GM18867 (cell line): ENCODE results near the gene POLG2.
"Not testable (repeated sequence)": the region's sequence is repeated elsewhere in the genome, so short reads cannot be mapped to it uniquely, and the experiment has no call there.

ENCODE experiments used
- ATAC-seq: cut with Tn5 transposase; IDR thresholded peaks from one replicate; pipeline ENCODE4 v1.9.1; 2021; ENCODE audit warnings: mild to moderate bottlenecking, moderate library complexity; ENCODE audit not compliant: unreplicated experiment

POLG2 gene

DNA sequence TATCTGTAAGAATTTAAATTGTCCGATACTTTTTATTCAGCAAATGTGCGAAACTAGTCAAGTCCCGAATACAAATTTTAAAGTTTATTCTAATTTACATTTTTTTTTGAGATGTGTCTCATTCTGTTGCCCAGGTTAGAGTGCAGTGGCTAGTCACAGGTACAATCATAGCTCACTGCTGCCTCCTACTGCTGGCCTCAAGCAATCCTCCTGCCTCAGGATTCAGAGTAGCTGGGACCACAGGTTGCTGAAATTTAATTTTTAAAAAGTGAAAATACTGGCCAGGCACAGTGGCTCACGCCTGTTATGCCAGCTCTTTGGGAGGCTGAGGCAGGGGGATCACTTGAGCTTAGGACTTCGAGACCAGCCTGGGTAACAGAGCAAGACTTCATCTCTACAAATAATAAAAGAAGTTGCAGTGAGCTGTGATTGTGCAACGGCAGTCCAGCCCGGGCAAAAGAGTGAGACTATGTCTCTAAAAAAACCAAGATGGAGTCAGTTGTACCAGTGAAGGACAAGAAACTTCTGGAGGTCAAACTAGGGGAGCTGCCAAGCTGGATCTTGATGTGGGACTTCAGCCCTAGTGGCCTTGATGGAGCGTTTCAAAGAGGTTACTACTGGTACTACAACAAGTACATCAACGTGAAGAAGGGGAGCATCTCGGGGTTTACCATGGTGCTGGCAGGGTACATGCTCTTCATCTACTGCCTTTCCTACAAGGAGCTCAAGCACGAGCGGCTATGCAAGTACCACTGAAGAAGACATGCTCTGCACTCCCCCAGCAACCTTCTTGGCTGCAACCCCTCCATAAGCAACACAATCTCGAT, 5.6 kb downstream of the POLG2 start:
- ATAC-seq, result no peak

DNA sequence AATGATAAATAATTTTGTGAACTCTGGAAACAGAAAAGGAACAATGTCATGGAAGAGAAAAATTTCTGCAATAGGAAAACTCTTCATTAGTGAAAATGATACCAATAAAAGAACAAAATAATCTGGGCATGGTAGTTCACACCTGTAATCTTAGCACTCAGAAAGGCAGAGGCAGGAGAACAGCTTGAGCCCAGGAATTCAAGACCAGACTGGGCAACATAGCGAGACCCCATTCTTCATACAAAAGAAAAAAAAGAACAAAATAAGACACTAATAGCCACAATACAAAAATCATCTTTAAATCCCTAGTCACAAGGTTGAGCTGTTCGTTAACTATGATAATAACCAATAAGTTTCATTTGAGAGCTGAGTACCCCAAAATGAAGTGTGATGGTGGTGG, 8.6 kb downstream of the POLG2 start:
- ATAC-seq, result no peak

DNA sequence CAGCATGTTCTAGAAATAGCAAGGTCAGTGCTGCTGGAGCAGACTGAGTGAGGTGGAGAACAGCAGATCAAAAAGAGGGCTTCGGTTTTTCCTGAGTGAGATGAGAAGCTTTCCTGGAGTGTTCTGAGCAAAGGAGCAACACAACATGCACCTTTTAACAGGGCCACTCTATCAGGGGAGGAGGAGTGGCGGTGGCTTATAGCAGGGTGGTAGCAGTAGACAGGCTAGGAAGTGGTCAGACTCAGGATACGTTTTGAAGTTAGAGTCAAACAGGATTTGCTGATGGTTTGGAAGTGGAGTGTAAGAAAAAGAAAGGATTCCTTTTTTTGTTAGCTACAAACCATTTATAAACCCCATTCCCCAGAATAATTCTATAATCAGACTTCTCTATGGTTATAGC, 12.5 kb downstream of the POLG2 start:
- ATAC-seq, result no peak

DNA sequence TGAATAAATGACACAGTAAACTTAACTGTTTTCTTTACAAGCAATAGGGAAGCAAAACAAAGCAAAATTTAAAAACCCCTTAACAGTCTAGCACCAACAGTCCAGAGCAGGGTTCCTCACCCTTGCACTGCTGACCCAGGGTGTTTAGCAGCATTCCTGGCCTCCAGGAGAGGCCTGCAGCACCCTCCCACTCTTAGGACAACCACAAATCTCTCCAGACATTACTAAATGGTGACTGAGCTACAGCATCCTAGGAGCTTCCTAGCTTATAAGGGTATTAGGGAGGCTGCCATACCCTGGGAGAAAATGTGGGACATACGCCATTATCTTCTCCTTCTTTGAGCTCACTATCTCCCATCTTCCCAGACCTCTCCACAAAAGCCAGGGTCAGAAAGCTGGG, 15.9 kb downstream of the POLG2 start:
- ATAC-seq, result no peak

DNA sequence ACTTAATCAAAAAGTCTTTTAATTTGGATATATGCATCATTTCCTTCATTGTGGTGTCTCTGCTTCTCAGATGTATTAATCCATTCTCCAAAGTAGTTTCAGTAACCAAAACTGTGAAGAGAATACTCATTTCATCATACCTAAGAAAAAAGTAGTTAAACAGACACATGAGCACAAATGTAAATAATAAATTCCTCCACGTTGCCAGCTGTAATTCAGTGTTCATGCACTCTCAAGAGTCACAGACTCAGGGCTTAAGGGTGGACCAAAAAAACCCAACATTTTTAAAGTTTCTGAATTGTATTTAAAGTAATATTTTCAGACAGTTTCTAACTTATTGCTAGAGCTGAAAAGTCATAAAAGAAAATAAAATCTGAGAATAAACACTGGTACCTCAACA, 19.0 kb downstream of the POLG2 start:
- ATAC-seq, result no peak

DNA sequence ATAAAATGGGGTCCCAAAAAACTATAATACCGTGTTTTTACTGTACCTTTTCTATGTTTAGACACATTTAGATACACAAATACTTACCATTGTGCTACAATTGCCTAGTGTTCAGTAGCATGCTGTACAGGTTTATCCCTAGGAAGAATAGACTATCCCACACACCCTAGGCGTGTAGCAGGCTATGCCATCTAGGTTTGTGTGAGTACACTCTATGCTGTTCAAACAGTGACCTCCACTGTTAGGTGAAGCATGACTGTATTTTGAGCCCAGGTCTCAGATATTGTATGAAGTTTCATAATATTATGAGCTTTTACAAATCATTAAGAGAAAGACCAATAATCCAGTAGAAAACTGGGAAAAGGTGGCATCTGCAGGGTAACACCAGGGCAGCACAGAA, 24.3 kb downstream of the POLG2 start:
- ATAC-seq, result no peak

DNA sequence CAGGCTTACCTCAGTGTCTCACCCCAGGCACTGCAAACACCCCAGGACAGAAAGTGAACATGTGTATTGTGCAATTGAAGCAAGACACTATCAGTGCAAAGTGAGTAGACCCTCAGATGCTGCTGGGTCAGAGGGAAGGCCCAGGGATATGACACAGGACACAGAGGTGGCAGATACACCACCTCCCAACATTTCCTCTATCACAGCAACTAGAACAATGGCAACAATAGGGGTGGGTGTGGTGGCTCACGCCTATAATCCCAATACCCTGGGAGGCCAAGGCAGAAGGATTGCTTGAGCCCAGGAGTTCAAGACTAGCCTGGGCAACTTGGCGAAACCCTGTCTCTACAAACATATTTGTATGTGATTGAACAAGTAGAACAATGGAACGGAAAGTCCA, 25.4 kb downstream of the POLG2 start:
- no peak for ATAC-seq

DNA sequence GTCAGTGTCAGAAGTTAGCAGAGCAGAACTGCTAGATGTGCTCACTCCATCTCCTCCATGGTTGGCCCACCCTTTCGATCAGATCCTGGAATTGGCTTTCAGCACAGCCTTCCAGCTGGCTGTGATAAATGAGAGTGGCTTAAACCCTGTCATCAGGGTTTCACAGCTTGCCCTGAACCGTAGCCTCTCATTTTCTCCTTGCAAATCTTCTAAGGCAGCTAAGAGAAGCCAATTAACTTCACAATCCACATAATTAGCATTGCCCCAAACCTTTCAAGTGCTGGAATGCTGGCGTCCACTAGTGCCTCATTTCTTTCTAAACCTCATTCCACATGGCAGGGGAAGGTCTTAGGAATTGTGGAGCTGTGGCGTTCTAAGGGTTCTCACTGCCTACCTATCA, 26.2 kb downstream of the POLG2 start:
- no peak for ATAC-seq

DNA sequence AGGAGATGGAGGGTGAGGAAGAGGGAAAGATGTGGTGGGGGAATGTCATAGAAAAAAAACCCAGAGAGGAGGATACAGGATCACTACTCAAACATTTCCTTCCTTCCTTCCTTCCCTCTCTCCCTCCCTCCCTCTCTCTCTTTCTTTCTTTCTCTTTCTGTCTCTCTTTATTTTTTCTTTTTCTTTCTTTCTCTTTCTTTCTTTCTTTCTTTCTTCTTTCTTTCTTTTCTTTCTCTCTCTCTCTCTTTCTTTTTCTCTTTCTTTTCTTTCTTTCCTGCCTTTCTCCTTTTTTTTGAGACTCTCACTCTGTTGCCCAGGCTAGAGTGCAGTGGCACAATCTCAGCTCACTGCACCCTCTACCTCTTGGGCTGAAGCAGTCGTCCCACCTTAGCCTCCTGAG, 30.0 kb downstream of the POLG2 start:
- not testable (repeated sequence) for ATAC-seq

DNA sequence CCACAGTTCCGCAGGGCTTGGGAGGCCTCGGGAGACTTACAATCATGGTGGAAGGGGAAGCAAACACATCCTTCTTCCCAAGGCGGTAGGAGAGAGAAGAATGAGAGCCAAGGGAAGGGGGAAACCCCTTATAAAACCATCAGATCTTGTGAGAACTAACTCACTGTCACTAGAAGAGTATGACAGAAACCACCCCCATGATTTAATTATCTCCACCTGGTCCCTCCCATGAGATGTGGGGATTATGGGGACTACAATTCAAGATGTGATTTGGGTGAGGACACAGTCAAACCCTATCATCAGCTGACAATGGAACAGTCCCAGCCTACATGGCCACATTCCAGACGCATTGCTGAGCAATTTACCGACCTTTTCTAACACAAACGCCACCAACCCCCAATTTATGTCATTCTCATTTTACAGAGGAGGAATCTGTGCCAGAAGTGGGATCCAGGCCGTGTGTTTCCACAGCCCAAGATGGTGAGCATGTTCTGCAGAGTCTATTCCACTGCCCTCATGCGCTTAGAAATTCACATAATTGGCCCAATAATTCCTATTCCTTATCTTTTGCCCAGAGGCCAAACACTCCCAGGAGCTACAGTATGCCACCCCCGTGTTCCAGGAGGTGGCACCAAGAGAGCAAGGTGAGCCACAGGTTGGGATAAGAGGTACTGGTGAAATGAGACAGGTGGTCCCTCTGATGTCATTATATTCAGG, 30.7 kb downstream of the POLG2 start:
- ATAC-seq, result no peak

DNA sequence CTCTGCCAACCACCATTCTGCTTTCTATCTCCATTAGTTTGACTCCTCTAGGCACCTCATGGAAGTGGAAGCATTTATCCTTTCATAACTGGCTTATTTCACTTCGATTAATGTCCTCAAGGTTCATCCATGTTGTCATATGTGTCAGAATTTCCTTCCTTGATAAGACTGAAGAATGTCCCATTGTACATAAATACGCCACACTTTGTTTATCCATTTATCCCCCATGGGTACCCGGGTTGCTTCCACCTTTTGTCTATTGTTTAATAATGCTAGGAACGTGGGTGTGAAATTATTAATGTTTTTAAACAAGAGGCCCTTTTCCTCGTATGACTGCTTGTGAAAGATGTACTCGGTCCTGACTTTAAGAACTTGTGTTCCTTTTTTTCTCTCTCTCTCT, 35.1 kb downstream of the POLG2 start:
- no peak for ATAC-seq

DNA sequence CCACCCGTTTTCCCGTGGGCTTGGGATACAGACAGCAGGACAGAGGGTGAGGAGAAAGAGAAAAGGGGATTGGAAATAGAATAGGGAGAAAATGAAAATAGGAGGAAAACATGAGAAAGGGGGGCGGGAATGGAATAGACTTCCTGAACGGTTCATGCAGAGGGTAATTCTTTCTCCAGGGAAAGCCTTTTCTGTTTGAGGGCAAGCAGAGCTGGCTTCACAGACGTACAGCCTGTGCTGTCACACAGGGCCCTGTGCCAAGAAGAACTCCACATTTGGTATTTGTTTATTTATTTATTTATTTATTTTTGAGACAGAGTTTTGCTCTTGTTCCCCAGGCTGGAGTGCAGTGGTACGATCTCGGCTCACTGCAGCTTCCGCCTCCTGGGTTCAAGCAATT, 35.9 kb downstream of the POLG2 start:
- ATAC-seq, result no peak

DNA sequence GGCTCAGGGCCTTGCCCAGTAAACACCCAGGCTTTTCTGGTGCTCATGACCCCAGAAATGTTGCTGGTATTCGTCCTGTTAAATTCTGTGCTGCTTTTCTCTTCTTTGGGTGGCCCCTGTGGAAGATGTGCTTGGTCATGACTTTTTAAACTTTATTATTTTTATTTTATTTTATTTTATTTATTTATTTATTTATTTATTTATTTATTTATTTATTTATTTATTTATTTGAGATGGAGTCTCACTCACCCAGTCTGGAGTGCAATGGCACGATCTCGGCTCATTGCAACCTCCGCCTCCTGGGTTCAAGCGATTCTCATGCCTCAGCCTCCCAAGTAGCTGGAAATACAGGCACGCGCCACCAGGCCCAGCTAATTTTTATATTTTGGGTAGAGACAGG, 37.0 kb downstream of the POLG2 start:
- ATAC-seq, result not testable (repeated sequence)

DNA sequence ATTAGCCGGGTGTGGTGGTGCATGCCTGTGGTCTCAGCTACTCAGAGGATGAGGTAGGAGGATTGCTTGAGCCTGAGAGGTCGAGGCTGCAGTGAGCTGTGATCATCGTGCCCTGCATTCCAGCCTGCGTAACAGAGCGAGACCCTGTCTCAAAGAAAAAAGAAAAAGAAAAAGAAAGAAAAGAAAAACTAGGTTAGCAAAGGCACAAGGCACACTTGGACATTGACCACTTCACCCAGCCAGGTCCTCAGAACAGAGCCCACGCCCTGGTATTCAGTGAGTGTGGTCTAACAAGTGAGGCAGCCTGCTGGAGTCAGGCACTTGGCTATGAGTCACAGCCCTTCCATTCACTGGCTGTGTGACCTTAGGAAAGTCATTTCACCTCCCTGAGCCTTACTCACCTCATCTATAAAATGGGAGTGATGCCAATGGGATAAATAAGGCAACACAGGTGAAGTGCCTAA, 37.5 kb downstream of the POLG2 start:
- ATAC-seq, result no peak

DNA sequence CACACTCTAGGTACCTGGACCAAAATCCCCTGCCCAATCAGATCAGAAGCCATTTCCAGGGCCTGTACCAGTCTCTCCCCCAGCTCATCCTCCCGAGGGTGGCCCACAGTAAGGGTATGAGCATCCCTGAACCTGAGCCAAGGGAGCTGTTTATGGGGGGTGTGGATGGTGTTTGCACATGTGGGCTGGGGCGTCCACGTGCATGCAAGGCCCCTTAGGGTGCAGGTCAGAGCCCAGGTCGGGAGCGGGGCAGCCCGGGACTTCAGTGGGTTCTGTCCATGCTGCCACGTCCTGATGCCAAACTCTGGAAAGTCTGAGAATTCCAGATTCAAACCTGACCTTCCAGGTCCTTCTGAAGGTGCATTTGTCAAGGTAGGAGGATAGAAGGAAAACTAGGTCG, 38.1 kb downstream of the POLG2 start:
- ATAC-seq, result no peak

DNA sequence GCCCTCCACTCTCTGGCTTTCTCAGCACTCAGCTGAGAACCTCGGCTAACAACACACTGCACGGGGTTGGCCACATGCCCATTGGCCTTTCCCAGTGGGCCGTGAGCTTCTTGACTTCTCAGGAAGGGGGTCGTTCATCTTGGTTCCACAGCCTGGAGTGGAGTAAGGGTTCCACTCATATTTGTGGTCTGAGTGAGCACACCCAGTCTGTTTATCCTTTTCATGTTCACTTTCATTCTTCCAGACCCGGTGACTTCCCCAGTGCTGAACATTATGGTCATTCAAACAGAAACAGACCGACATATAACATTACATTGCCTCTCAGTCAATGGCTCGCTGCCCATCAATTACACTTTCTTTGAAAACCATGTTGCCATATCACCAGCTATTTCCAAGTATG, 39.7 kb downstream of the POLG2 start:
- ATAC-seq, result no peak

DNA sequence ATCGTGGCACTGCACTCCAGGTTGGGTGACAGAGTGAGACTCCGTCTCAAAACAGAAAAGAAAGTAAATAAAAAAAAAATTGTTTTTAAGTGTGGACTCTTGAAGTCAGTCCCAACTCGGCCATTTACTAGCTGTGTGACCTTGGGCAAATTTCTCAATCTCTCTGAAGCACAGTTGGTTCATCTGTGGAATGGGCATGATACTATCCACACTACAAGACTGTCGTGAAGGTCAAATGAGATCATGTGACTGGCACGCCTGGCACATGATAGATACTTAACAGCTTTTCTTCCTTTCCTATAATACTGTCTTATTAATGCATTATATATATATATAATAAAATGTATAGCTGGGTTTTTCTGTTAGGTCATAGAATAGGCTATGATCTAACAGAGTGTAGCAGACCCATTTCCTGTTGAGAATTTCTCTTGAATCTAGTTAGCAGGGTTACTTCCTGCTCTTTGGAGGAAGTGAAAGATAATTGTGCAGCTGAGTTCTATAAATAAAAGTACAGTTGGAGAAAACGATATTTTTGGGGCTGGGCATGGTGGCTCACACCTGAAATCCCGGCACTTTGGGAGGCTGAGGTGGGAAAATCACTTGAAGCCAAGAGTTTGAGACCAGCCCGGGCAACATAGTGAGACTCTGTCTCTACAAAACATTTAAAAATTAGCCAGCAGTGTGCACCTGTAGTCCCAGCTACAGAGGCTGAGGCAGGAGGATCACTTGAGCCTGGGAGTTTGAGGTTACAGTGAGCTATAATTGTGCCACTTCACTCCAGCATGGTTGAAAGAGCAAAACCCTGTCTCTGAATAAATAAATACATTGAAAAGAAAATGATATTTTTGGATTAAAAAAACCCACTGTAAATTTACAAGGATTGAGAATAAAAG, 40.6 kb downstream of the POLG2 start:
- no peak for ATAC-seq

DNA sequence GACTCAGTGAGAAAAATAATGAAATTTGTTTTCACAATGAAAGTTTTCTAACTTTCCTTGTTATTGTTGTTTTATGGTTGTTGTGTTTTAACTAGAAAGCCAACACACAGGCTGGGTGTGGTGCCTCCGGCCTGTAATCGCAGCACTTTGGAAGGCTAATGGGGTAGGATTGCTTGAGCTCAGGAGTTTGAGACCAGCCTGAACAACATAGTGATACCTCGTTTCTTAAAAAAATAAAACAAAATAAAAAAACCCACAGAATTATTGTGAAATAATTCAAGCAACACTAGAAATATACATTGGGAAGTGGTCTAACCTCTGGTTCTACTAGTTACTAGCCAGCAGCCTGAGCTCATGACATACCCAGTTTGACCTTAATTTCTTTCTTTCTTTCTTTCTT, 47.3 kb downstream of the POLG2 start:
- ATAC-seq, result no peak

DNA sequence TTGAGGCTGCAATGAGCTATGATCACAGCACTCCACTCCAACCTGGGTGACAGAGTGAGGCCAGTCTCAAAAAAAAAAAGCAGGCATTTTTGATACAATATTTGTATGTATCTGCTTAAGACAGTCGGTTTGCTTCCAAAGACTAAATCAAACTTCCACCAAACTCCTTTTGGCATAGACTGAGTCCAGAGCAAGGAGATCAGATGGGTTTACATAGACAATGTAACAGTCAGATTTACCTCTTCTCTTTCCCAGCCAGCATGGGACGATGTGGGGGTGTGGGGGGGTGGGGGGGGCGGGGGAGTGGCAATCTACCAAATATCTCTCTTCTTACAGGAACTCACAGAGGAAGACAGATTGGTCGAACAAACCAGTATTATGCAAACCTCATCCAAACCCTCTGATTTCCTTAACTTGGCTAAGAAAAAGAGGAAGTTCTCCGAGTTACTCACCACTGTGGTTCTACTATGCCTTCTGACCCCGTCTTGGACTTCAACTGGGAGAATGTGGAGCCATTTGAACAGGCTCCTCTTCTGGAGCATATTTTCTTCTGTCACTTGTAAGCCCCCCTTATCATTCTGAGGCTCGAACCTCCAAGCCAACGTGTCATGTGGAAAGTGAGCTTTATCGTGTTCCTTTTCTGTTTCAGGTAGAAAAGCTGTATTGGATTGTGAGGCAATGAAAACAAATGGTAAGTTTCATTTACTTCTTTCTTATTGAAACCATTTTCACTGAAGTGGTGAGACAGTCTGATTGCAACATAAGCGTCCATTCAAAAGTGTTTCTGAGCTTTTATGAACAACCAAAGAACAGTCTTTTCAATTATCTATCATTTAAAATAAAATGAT, 48.0 kb downstream of the POLG2 start, which contains the start of gene MILR1:
MILR1 (plus strand) TSS at position 451 of the 848 bp plus-strand sequence; CDS start at position 505, 54 bp downstream.
- ATAC-seq, result no peak

DNA sequence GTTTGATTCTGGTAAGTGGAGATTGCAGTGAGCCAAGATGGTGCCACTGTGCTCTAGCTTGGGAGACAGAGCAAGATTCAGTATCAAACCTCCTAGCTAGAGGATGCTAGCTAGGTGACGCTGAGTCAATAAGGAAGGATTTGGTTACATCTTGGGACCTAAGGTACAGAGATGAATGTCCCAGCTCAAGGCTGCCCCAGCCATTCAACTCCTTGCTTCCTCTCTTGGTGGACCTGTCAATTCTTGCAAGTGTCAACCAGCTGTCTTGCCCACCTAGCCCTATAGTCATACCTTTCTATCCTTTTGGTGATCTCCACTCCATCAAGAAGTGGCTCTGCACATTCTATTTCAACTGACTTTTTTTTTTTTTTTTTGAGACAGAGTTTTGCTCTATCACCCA, 49.3 kb downstream of the POLG2 start:
- ATAC-seq, result no peak
